HEK293 (cell line): Measurements from ENCODE around the gene LPGAT1.

Experiments used
- CTCF ChIA-PET: fragments of 350-600 bp; formaldehyde crosslinking; extraction: SDS; loops from one replicate; lab custom pipeline; 2021; ENCODE audit warnings: antibody characterized with exemption; lab: Yijun Ruan, JAX
- POLR2A ChIA-PET: fragments of 300-600 bp; formaldehyde crosslinking; extraction: SDS; loops from one replicate; lab custom pipeline; 2020; ENCODE audit warnings: antibody characterized with exemption, inconsistent platforms; lab: Yijun Ruan, JAX
- H3K27ac ChIP-seq: fragments of 200-500 bp; sonication (Bioruptor generic); 2 replicates; pipeline ENCODE4 v1.5.1; 2014; ENCODE audit warnings: low read depth, low read length, control low read depth, inconsistent platforms; ENCODE audit errors: extremely low read depth
- H3K36me3 ChIP-seq, 2 experiments: fragments of 200-500 bp in 1 of 2; sonication (Bioruptor generic) in 1 of 2; 1 replicate in 1 of 2; 2 replicates in 1 of 2; pipeline ENCODE4 v1.5.1; 2014 to 2017; ENCODE audit warnings: inconsistent platforms in 2 of 2, low read length in 2 of 2; ENCODE audit not compliant: control insufficient read depth in 2 of 2, insufficient read depth in 1 of 2
- H3K4me1 ChIP-seq: fragments of 200-500 bp; sonication (Bioruptor generic); 2 replicates; pipeline ENCODE4 v1.5.1; 2014; ENCODE audit warnings: mild to moderate bottlenecking, low read length, inconsistent platforms; ENCODE audit not compliant: control insufficient read depth, insufficient read depth
- H3K4me3 ChIP-seq: 2 replicates; pipeline ENCODE4 v1.5.1; 2011; ENCODE audit warnings: low read depth, mild to moderate bottlenecking, control low read depth, low read length, moderate library complexity
- H3K9me3 ChIP-seq: fragments of 200-500 bp; sonication (Bioruptor generic); 2 replicates; pipeline ENCODE4 v1.5.1; 2014; ENCODE audit warnings: low read depth, low read length, inconsistent platforms; ENCODE audit not compliant: control insufficient read depth, insufficient read depth
- KLF10 ChIP-seq: fragments of 450-650 bp; IDR thresholded peaks from 2 replicates; pipeline ENCODE4 v1.5.1; 2018; ENCODE audit warnings: missing biosample characterization, mild to moderate bottlenecking, missing genetic modification characterization
- ZBTB48 ChIP-seq: fragments of 450-650 bp; formaldehyde crosslinking; IDR thresholded peaks from 2 replicates; pipeline ENCODE4 v1.5.1; 2016; ENCODE audit warnings: missing biosample characterization, missing genetic modification characterization
- ZFP3 ChIP-seq: fragments of 450-650 bp; formaldehyde crosslinking; IDR thresholded peaks from 2 replicates; pipeline ENCODE4 v1.5.1; 2016; ENCODE audit warnings: low read depth, missing biosample characterization, missing genetic modification characterization
- ZNF133 ChIP-seq: fragments of 450-650 bp; formaldehyde crosslinking; IDR thresholded peaks from 2 replicates; pipeline ENCODE4 v1.5.1; 2016; ENCODE audit warnings: missing biosample characterization, missing genetic modification characterization
- ZNF138 ChIP-seq: fragments of 450-650 bp; formaldehyde crosslinking; IDR thresholded peaks from 2 replicates; pipeline ENCODE4 v1.5.1; 2016; ENCODE audit warnings: missing biosample characterization, missing genetic modification characterization, borderline replicate concordance
- ZNF157 ChIP-seq: fragments of 450-650 bp; formaldehyde crosslinking; IDR thresholded peaks from 2 replicates; pipeline ENCODE4 v1.5.1; 2016; ENCODE audit warnings: missing biosample characterization, missing genetic modification characterization
- ZNF335 ChIP-seq: fragments of 450-650 bp; formaldehyde crosslinking; conservative IDR thresholded peaks from 2 replicates; pipeline ENCODE4 v1.5.1; 2016; ENCODE audit warnings: missing biosample characterization, missing genetic modification characterization
- ZNF529 ChIP-seq: fragments of 450-650 bp; formaldehyde crosslinking; IDR thresholded peaks from 2 replicates; pipeline ENCODE4 v1.5.1; 2017; ENCODE audit warnings: missing genetic modification characterization, missing biosample characterization; ENCODE audit not compliant: insufficient replicate concordance
- ZNF558 ChIP-seq: fragments of 450-650 bp; formaldehyde crosslinking; IDR thresholded peaks from 2 replicates; pipeline ENCODE4 v1.5.1; 2016; ENCODE audit warnings: missing biosample characterization, missing genetic modification characterization
- ZNF571 ChIP-seq: fragments of 450-650 bp; formaldehyde crosslinking; IDR thresholded peaks from 2 replicates; pipeline ENCODE4 v1.5.0; 2017; ENCODE audit warnings: missing biosample characterization, missing genetic modification characterization
- ZNF654 ChIP-seq: fragments of 450-650 bp; formaldehyde crosslinking; IDR thresholded peaks from 2 replicates; pipeline ENCODE4 v1.5.1; 2016; ENCODE audit warnings: low read depth, missing biosample characterization, missing genetic modification characterization
- ZNF707 ChIP-seq: fragments of 450-650 bp; formaldehyde crosslinking; IDR thresholded peaks from 2 replicates; pipeline ENCODE4 v1.5.1; 2016; ENCODE audit warnings: missing biosample characterization, missing genetic modification characterization
- ZNF747 ChIP-seq: fragments of 450-650 bp; formaldehyde crosslinking; IDR thresholded peaks from 2 replicates; pipeline ENCODE4 v1.5.1; 2016; ENCODE audit warnings: missing biosample characterization, missing genetic modification characterization
- ZNF776 ChIP-seq: fragments of 450-650 bp; formaldehyde crosslinking; IDR thresholded peaks from 2 replicates; pipeline ENCODE4 v1.5.0; 2017; ENCODE audit warnings: missing biosample characterization, missing genetic modification characterization, borderline replicate concordance
- TF ChIP-seq, protein P1 (sequence below): fragments of 450-650 bp; formaldehyde crosslinking; IDR thresholded peaks from 2 replicates; pipeline ENCODE4 v1.5.0; 2017; ENCODE audit warnings: missing biosample characterization, missing genetic modification characterization, borderline replicate concordance
- TF ChIP-seq, protein P2 (sequence below): fragments of 450-650 bp; formaldehyde crosslinking; IDR thresholded peaks from 2 replicates; pipeline ENCODE4 v1.5.1; 2017; ENCODE audit warnings: missing biosample characterization, missing genetic modification characterization
- TF ChIP-seq, protein P3 (sequence below): fragments of 450-650 bp; formaldehyde crosslinking; IDR thresholded peaks from 2 replicates; pipeline ENCODE4 v1.5.1; 2016; ENCODE audit warnings: missing biosample characterization, missing genetic modification characterization
- TF ChIP-seq, protein P4 (sequence below): fragments of 450-650 bp; IDR thresholded peaks from 2 replicates; pipeline ENCODE4 v1.5.1; 2018; ENCODE audit warnings: missing biosample characterization, mild to moderate bottlenecking, missing genetic modification characterization
- TF ChIP-seq, protein P5 (sequence below): fragments of 450-650 bp; formaldehyde crosslinking; IDR thresholded peaks from 2 replicates; pipeline ENCODE4 v1.5.1; 2017; ENCODE audit warnings: missing biosample characterization, missing genetic modification characterization

Gene LPGAT1

DNA sequence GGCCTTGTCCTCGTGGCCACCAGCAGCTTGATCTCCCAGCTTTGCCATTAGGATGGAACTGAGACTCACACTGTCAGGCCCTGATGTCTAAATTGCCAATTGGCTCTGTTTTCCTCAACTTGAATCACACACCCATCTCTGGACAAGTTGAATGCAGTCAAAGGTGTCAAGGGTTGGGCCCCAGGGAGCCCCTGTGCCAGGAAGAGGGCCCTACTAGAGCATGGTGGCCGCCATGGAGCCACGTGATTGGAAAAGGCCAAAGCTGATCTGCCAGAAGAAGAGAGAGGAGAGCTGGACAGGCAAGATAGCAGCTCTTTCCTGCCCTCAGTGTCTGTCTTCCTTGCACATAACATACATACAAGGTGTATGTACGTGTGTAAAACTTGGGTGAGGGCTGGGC, 100.2 kb downstream of the LPGAT1 start (continued):
- TF ChIP-seq, protein P1, sequence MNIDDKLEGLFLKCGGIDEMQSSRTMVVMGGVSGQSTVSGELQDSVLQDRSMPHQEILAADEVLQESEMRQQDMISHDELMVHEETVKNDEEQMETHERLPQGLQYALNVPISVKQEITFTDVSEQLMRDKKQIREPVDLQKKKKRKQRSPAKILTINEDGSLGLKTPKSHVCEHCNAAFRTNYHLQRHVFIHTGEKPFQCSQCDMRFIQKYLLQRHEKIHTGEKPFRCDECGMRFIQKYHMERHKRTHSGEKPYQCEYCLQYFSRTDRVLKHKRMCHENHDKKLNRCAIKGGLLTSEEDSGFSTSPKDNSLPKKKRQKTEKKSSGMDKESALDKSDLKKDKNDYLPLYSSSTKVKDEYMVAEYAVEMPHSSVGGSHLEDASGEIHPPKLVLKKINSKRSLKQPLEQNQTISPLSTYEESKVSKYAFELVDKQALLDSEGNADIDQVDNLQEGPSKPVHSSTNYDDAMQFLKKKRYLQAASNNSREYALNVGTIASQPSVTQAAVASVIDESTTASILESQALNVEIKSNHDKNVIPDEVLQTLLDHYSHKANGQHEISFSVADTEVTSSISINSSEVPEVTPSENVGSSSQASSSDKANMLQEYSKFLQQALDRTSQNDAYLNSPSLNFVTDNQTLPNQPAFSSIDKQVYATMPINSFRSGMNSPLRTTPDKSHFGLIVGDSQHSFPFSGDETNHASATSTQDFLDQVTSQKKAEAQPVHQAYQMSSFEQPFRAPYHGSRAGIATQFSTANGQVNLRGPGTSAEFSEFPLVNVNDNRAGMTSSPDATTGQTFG (tag by site-specific recombination) = no peak

DNA sequence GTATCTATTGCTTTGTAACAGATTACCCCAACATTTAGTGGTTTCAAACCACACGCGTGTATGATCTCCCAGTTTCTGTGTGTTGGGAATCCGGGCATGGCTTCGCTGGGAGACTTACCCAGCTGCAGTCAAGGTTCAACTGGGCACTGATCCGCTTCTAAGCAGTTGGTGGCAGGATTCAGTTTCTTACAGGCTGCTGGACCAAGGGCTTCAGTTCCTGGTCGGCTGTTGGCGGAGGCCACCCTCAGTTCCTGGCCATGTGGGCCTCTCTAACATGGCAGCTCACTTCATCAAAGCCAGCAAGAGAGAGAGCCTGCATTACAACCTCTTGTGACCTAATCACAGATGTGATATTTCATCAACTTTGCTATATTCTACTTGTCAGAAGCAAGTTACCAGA, 101.3 kb downstream of the LPGAT1 start:
- no peaks in the 10 kb centered on the region; the same call in 1 of the 2 replicates for H3K4me1 ChIP-seq
- CTCF ChIA-PET = interaction anchor here (0.7 to 0.8 kb wide), 2 partner anchors 31 to 1740 kb away, joined by 4 to 5 read pairs; no protein-coding TSS in a partner anchor
- POLR2A ChIA-PET = no interaction called here
- no peak for TF ChIP-seq ZNF157
- no peak for TF ChIP-seq ZNF133 (tag by site-specific recombination)
- TF ChIP-seq, protein P2, sequence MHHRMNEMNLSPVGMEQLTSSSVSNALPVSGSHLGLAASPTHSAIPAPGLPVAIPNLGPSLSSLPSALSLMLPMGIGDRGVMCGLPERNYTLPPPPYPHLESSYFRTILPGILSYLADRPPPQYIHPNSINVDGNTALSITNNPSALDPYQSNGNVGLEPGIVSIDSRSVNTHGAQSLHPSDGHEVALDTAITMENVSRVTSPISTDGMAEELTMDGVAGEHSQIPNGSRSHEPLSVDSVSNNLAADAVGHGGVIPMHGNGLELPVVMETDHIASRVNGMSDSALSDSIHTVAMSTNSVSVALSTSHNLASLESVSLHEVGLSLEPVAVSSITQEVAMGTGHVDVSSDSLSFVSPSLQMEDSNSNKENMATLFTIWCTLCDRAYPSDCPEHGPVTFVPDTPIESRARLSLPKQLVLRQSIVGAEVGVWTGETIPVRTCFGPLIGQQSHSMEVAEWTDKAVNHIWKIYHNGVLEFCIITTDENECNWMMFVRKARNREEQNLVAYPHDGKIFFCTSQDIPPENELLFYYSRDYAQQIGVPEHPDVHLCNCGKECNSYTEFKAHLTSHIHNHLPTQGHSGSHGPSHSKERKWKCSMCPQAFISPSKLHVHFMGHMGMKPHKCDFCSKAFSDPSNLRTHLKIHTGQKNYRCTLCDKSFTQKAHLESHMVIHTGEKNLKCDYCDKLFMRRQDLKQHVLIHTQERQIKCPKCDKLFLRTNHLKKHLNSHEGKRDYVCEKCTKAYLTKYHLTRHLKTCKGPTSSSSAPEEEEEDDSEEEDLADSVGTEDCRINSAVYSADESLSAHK (tag by site-specific recombination) = no peak
- no peak for TF ChIP-seq ZFP3 (tag by site-specific recombination)
- TF ChIP-seq ZNF707 (tag by site-specific recombination) = no peak
- TF ChIP-seq ZNF654 (tag by site-specific recombination) = no peak
- no peak for TF ChIP-seq ZBTB48 (tag by site-specific recombination)
- no peak for TF ChIP-seq ZNF335 (tag by site-specific recombination)
- no peak for TF ChIP-seq ZNF138 (tag by site-specific recombination)
- TF ChIP-seq ZNF558 = no peak
- no peak for TF ChIP-seq KLF10
- TF ChIP-seq, protein P1 (tag by site-specific recombination) = no peak
- no peak for TF ChIP-seq ZNF776
- TF ChIP-seq ZNF747 (tag by site-specific recombination) = no peak
- TF ChIP-seq ZNF571 = no peak
- TF ChIP-seq, all 188 proteins: peak for 0
- H3K9me3 ChIP-seq = no peaks in the 10 kb centered on the region
- H3K36me3 ChIP-seq = no peaks in the 10 kb centered on the region
- no peak overlapping the region for H3K4me3 ChIP-seq
- no peak overlapping the region for H3K27ac ChIP-seq

DNA sequence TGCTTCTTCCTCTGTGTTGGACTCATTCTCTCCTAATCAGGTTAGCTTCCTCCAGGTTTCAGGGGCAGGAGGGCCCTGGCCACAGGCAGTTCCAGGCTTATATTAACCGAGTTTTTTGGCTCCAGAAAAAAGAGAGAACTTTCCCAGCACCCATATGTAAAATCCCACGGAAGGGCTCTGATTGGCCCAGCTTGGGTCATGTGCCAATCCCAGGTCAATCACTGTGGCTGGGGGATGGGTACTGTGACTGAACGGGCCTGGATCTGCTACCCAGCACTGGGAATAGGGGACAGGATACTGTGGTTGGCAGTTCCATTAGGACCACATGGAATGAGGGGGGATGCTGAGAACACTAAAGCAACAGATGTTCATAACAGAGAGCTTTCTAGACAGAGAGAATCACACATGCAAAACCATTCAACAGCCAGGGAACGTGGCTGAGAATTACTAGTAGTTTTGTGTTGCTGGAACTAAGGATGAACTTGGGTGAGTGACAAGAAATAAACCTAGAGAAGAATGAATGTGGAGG, 104.0 kb downstream of the LPGAT1 start:
- Histone ChIP-seq H3K9me3 (no peaks in the 10 kb centered on the region), H3K36me3 (no peaks in the 10 kb centered on the region), H3K4me3 (no peak overlapping the region), H3K4me1 (no peaks in the 10 kb centered on the region), H3K27ac (no peak overlapping the region)
- ChIA-PET POLR2A (no interaction called here), CTCF (interaction anchor here (0.7 kb wide), 1 partner anchor 12 kb away, joined by 3 read pairs; no protein-coding TSS in a partner anchor)
- TF ChIP-seq, protein P3, sequence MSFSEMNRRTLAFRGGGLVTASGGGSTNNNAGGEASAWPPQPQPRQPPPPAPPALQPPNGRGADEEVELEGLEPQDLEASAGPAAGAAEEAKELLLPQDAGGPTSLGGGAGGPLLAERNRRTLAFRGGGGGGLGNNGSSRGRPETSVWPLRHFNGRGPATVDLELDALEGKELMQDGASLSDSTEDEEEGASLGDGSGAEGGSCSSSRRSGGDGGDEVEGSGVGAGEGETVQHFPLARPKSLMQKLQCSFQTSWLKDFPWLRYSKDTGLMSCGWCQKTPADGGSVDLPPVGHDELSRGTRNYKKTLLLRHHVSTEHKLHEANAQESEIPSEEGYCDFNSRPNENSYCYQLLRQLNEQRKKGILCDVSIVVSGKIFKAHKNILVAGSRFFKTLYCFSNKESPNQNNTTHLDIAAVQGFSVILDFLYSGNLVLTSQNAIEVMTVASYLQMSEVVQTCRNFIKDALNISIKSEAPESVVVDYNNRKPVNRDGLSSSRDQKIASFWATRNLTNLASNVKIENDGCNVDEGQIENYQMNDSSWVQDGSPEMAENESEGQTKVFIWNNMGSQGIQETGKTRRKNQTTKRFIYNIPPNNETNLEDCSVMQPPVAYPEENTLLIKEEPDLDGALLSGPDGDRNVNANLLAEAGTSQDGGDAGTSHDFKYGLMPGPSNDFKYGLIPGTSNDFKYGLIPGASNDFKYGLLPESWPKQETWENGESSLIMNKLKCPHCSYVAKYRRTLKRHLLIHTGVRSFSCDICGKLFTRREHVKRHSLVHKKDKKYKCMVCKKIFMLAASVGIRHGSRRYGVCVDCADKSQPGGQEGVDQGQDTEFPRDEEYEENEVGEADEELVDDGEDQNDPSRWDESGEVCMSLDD = no peak
- TF ChIP-seq, protein P4, sequence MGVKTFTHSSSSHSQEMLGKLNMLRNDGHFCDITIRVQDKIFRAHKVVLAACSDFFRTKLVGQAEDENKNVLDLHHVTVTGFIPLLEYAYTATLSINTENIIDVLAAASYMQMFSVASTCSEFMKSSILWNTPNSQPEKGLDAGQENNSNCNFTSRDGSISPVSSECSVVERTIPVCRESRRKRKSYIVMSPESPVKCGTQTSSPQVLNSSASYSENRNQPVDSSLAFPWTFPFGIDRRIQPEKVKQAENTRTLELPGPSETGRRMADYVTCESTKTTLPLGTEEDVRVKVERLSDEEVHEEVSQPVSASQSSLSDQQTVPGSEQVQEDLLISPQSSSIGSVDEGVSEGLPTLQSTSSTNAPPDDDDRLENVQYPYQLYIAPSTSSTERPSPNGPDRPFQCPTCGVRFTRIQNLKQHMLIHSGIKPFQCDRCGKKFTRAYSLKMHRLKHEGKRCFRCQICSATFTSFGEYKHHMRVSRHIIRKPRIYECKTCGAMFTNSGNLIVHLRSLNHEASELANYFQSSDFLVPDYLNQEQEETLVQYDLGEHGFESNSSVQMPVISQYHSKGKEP = no peak
- no peak for TF ChIP-seq ZNF529
- TF ChIP-seq, protein P5, sequence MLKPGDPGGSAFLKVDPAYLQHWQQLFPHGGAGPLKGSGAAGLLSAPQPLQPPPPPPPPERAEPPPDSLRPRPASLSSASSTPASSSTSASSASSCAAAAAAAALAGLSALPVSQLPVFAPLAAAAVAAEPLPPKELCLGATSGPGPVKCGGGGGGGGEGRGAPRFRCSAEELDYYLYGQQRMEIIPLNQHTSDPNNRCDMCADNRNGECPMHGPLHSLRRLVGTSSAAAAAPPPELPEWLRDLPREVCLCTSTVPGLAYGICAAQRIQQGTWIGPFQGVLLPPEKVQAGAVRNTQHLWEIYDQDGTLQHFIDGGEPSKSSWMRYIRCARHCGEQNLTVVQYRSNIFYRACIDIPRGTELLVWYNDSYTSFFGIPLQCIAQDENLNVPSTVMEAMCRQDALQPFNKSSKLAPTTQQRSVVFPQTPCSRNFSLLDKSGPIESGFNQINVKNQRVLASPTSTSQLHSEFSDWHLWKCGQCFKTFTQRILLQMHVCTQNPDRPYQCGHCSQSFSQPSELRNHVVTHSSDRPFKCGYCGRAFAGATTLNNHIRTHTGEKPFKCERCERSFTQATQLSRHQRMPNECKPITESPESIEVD (tag by site-specific recombination) = no peak
